ENCODE data around the gene OR2T2. TPM values are rescaled to one million over a fixed set of nuclear protein-coding genes. Genes with fewer than 3 reads are reported as not detected.
A peak's percentile ranks its signal among the peaks of the same experiment; 100 is the strongest.
"Not testable (repeated sequence)": the region's sequence is repeated elsewhere in the genome, so short reads cannot be mapped to it uniquely, and the experiment has no call there.

OR2T2 gene
- total RNA-seq, 2 donors from 2014 or later, result not detected

GRCh38 chr1:248471154-248471553 is 25.7 kb downstream of the OR2T2 start:
- Mint-ChIP-seq H3K27me3 (ENCODE audit: low read depth) (no peaks in the 10 kb centered on the region), H3K4me3 (no peak overlapping the region), H3K36me3 (ENCODE audit: insufficient read depth in 2 of 2) (peaks cover 0 to 3% of the 10 kb centered on the region in 2 donors), H3K27ac (no peak overlapping the region), H3K9me3 (peaks cover 1 to 3% of the 10 kb centered on the region in 2 donors), H3K4me1 (ENCODE audit: low read depth) (no peaks in the 10 kb centered on the region)
- ATAC-seq (replicated peaks in 1 of 2) (no peak), DNase-seq (no peak)

GRCh38 chr1:248472111-248472510 is 26.7 kb downstream of the OR2T2 start:
- H3K27me3 Mint-ChIP-seq (ENCODE audit: low read depth); H3K4me3 Mint-ChIP-seq; H3K27ac Mint-ChIP-seq; DNase-seq; ATAC-seq (replicated peaks in 1 of 2); H3K36me3 Mint-ChIP-seq (ENCODE audit: insufficient read depth in 2 of 2); H3K9me3 Mint-ChIP-seq; H3K4me1 Mint-ChIP-seq (ENCODE audit: low read depth): not testable (repeated sequence)

DNA sequence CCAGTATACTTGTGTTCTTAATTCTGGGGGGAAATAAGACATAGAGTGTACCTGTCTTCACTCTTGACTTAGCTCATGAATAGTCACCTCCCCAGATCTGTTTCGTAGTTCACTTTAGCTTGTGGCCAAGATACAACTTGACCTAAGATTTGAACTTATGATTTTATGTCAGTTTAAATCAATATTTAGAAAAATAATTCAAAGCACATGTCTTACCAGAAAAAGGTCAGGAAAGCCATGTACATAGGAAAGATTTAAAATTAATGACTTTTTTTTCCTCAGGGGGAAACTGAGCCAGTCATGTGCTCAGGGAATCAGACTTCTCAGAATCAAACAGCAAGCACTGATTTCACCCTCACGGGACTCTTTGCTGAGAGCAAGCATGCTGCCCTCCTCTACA is 27.6 kb downstream of the OR2T2 start, which contains the start of gene OR2T3:
Gene OR2T3, plus strand, starts transcription at position 301 of the 400 bp plus-strand sequence. Its CDS starts 0 bp downstream, at position 301.
- ATAC-seq (replicated peaks in 1 of 2); H3K9me3 Mint-ChIP-seq; H3K4me1 Mint-ChIP-seq (ENCODE audit: low read depth); DNase-seq; H3K27ac Mint-ChIP-seq; H3K27me3 Mint-ChIP-seq (ENCODE audit: low read depth); H3K4me3 Mint-ChIP-seq; H3K36me3 Mint-ChIP-seq (ENCODE audit: insufficient read depth in 2 of 2): not testable (repeated sequence)

DNA sequence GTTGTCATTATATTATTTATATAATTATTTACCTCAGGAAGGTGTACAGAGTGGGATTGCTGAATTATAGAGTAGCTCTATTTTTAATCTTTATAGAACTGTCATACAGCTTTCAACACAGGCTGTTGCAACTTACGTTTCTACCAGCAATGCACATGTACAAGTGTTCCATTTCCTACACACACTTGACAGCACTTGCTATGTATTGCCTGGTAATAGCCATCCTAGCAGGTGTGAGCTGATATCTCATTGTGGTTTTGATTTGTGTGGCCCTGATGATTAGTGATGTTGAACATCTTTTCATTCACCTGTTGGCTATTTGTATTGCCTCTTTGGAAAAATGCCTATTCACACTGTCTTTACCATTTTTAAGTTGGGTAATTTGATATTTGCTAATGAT is 30.2 kb downstream of the OR2T2 start:
- DNase-seq; ATAC-seq (replicated peaks in 1 of 2); H3K27me3 Mint-ChIP-seq (ENCODE audit: low read depth); H3K9me3 Mint-ChIP-seq; H3K4me1 Mint-ChIP-seq (ENCODE audit: low read depth); H3K27ac Mint-ChIP-seq; H3K36me3 Mint-ChIP-seq (ENCODE audit: insufficient read depth in 2 of 2); H3K4me3 Mint-ChIP-seq: not testable (repeated sequence)

DNA sequence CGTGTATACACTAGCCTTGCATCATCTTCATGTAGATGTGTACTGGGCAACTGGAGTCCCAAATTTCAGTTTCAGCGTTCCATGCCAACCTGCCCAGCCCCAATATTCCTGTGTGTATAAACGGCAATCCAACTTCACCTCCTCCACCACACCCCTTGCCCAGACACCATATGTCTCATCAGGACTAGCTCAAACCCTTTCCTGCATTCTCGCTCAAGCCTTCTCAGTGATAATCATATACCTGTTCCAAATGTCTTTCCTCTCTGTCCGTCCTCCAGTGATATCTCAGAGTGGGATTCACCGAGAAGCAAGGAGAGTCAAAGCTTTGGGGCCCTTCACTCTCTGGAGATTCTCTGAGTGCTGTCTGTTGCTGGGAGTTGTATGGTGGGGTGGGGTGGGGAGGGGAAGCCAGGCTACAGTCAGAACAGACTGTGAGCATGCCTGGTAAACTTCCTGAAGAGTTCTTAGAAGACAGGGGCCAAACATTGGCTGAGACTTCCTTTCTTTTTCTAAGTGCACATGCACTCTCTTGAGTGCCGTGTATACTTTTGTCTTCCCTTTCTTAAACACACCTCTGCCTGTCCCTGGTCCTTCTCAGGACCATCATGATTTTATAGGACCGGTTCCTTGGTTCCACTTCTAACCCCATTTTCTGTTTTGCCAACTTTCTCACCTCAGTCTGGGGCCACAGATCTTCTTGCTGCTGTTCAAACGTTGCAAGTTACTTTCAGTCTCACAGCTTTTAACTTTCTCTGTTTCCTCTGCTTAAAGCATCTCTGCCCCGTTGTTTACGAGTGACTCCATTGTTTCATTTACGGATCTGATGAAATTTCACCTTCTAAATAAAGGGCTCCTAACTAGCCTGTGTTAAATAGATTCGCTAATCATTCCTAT is 36.5 kb downstream of the OR2T2 start:
- Mint-ChIP-seq H3K4me3 (peak overlapping the region; percentile 75 to 79), H3K27ac (peak overlapping the region; percentile 79)
- not testable (repeated sequence) for H3K36me3 Mint-ChIP-seq (ENCODE audit: insufficient read depth in 2 of 2); H3K4me1 Mint-ChIP-seq (ENCODE audit: low read depth); H3K27me3 Mint-ChIP-seq (ENCODE audit: low read depth); H3K9me3 Mint-ChIP-seq
- DNase-seq (peak; percentile 20 to 28), ATAC-seq (replicated peaks in 1 of 2) (peak; percentile 86 to 91)

DNA sequence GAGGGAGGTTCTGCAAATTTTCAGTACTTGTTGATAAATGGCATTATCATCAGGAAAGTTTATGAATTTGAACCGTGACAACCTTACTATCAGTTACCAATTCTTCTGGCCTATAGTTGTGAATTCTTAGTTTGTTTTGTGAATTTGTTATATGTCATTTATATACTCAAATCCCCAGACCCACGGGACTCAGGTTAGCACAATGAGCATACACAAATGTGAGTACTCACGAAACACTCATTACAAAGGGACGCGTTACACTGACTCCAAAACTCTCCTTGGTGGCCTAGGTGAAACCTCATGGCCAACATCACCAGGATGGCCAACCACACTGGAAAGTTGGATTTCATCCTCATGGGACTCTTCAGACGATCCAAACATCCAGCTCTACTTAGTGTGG is 42.9 kb downstream of the OR2T2 start, which contains the start of gene OR2T5:
Gene OR2T5, plus strand, starts transcription at position 301 of the 400 bp plus-strand sequence. Its CDS starts 0 bp downstream, at position 301.
- H3K36me3 Mint-ChIP-seq (ENCODE audit: insufficient read depth in 2 of 2); H3K27me3 Mint-ChIP-seq (ENCODE audit: low read depth); H3K4me3 Mint-ChIP-seq; H3K9me3 Mint-ChIP-seq; H3K4me1 Mint-ChIP-seq (ENCODE audit: low read depth); ATAC-seq (replicated peaks in 1 of 2); DNase-seq; H3K27ac Mint-ChIP-seq: not testable (repeated sequence)

DNA sequence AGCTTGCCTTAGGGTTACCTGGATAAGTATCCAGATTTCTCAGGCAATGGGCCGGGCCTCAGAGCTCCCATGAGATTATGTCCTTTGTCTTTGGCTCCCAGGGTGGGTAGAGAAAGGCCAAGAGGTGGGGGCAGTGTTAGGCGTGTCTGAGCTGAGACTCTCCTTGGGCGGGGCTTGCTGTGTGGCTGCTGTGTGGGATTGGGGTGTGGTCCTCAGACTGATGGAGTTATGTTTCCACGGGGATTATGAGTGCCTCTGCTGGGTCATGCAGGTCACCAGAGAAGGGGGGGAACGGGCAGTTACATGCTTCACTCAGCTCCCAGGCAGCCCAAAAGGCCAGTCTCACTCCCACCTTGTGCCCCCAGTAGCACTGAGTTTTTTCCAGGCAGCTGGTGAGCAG is 51.2 kb downstream of the OR2T2 start:
- not testable (repeated sequence) for H3K4me3 Mint-ChIP-seq; DNase-seq; H3K4me1 Mint-ChIP-seq (ENCODE audit: low read depth); H3K27me3 Mint-ChIP-seq (ENCODE audit: low read depth); H3K36me3 Mint-ChIP-seq (ENCODE audit: insufficient read depth in 2 of 2); H3K9me3 Mint-ChIP-seq; H3K27ac Mint-ChIP-seq; ATAC-seq (replicated peaks in 1 of 2)

DNA sequence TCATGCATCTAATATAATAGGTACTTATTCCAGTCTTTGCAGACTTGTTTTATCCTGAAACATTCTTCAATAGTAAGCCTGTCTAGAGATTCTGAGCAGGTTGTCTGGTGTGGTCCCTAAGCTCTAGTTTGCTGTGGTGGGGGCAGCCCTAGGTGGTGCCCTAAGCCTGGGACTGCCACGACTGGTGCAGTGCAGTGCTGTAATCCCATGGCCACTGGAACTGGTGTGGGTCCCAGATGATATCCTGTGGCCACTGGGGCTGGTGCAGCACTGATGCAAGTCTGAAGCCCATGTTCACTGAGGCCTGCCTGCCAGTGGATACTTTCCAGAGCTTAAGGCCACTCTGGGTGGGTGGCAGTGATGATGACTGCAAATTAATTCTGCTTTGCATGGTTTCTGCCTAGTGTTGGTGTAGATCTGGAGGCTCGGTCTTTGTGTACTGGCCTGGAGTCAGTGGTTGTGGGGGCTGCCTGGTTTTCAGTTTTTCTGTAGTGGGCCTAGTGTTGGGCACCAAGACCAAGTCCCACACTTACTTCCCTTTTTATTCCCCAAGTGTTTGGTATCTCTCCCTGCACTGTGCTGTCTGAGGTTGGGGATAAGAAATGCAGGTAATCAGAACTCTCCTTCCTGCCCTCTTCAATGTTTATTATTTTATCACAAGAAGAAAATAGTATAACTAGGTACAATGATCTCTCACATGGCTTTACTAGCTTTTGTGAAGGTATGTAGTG is 55.0 kb downstream of the OR2T2 start:
- ATAC-seq (replicated peaks in 1 of 2); H3K36me3 Mint-ChIP-seq (ENCODE audit: insufficient read depth in 2 of 2); H3K9me3 Mint-ChIP-seq: not testable (repeated sequence)

More for the DNA sequence above, 55.0 kb downstream of the OR2T2 start:
- H3K27me3 Mint-ChIP-seq (ENCODE audit: low read depth); DNase-seq; H3K27ac Mint-ChIP-seq; H3K4me1 Mint-ChIP-seq (ENCODE audit: low read depth); H3K4me3 Mint-ChIP-seq: not testable (repeated sequence)

Other genes starting within 250 kb of the OR2T2 start
- gene OR2M3, start 248.4 kb upstream of the OR2T2 start, total RNA-seq, result not detected
- not detected for gene OR2M4, start 214.2 kb upstream of the OR2T2 start, total RNA-seq
- not detected for gene OR2T33, start 167.7 kb upstream of the OR2T2 start, total RNA-seq
- gene OR2T12, start 142.2 kb upstream of the OR2T2 start, total RNA-seq, result not detected
- not detected for gene OR2M7, start 121.1 kb upstream of the OR2T2 start, total RNA-seq
- not detected for gene OR14C36, start 96.9 kb upstream of the OR2T2 start, total RNA-seq
- not detected for gene OR2T4, start 84.0 kb upstream of the OR2T2 start, total RNA-seq
- not detected for gene OR2T6, start 69.9 kb upstream of the OR2T2 start, total RNA-seq
- not detected for gene OR2T1, start 42.6 kb upstream of the OR2T2 start, total RNA-seq
- gene OR2T3, start 27.7 kb downstream of the OR2T2 start, total RNA-seq, result not detected
- not detected for gene OR2T5, start 43.0 kb downstream of the OR2T2 start, total RNA-seq
- gene OR2G6, start 62.4 kb downstream of the OR2T2 start, total RNA-seq, result not detected
- gene OR2T29, start 117.1 kb downstream of the OR2T2 start, total RNA-seq, result not detected
- not detected for gene OR2T34, start 129.1 kb downstream of the OR2T2 start, total RNA-seq
- not detected for gene OR2T10, start 152.1 kb downstream of the OR2T2 start, total RNA-seq
- gene OR2T11, start 189.5 kb downstream of the OR2T2 start, total RNA-seq, result not detected
- gene OR2T35, start 199.6 kb downstream of the OR2T2 start, total RNA-seq, result not detected
- not detected for gene OR2T27, start 209.9 kb downstream of the OR2T2 start, total RNA-seq

Measured in activated T-cell treated with anti-CD3 and anti-CD28 coated beads, Interleukin-2, amount 50 U/mL, for 72 hours (primary cell).